HFFc6 (cell line): ENCODE data around the gene PHC2. TPM values are rescaled to one million over a fixed set of nuclear protein-coding genes. Genes with fewer than 3 reads are reported as not detected.

Experiments
- DNase-seq: peaks from one replicate; pipeline ENCODE4 v3.0.0-alpha.2; 2018
- H3K27ac Mint-ChIP-seq: 2 replicates; pipeline ENCODE4 v1.8.0; 2020; ENCODE audit warnings: mild to moderate bottlenecking, mixed read lengths
- H3K27me3 Mint-ChIP-seq: 2 replicates; pipeline ENCODE4 v1.8.0; 2021; ENCODE audit warnings: mild to moderate bottlenecking, moderate library complexity, mixed read lengths; ENCODE audit not compliant: insufficient read depth
- H3K36me3 Mint-ChIP-seq: 2 replicates; pipeline ENCODE4 v1.8.0; 2021; ENCODE audit warnings: low read depth, mixed read lengths
- H3K4me1 Mint-ChIP-seq: 2 replicates; pipeline ENCODE4 v1.8.0; 2020; ENCODE audit warnings: low read depth, mixed read lengths
- H3K4me3 Mint-ChIP-seq: 2 replicates; pipeline ENCODE4 v1.8.0; 2020; ENCODE audit warnings: mild to moderate bottlenecking, moderate library complexity, mixed read lengths
- H3K9me3 Mint-ChIP-seq: 2 replicates; pipeline ENCODE4 v1.8.0; 2020; ENCODE audit warnings: mild to moderate bottlenecking, mixed read lengths
- CTCF ChIP-seq: fragments of 200-600 bp; sonication (generic); IDR thresholded peaks from 2 replicates; pipeline ENCODE4 v1.5.0; 2021; ENCODE audit warnings: antibody characterized with exemption, mild to moderate bottlenecking
- total RNA-seq, 6 experiments: library from RNA; stranded (reverse); fragmentation: NEBNext Ultra II Directional; extraction: Animal tissue kit (Norgen Biotek cat#: 25700); gene quantifications; 2 replicates in 1 of 6; 3 replicates in 5 of 6; pipeline ENCODE4 v1.2.3, GENCODE V29; 2021

Gene PHC2
- total RNA-seq, 6 experiments from 2014 or later = 86.5 to 105 (median 99.6) TPM

DNA sequence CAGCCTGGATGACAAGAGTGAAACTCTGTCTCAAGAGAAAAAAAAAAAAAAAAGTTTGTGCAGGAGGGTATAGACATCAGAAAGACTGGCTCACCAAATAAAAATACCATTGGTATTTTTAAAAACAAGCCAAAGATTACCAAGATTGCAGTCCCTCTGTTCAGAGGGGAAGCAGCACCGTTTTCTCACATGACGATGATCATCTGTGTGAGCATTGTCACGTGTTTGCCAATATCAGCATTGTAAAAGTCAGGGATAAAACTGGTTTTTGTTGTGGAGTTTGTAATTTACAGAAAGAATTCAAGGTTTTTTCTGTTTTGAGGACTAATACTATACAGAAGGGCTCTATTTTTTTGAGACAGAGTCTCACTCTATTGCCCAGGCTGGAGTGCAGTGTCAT lies 148.1 kb downstream of the PHC2 start:
- Mint-ChIP-seq H3K4me3 (no peak overlapping the region), H3K4me1 (no peaks in the 10 kb centered on the region), H3K27ac (no peak overlapping the region), H3K36me3 (peaks cover 8% of the 10 kb centered on the region), H3K27me3 (no peaks in the 10 kb centered on the region; the same call in 1 of the 2 replicates), H3K9me3 (no peaks in the 10 kb centered on the region)
- no peak for DNase-seq
- TF ChIP-seq CTCF = no peak

DNA sequence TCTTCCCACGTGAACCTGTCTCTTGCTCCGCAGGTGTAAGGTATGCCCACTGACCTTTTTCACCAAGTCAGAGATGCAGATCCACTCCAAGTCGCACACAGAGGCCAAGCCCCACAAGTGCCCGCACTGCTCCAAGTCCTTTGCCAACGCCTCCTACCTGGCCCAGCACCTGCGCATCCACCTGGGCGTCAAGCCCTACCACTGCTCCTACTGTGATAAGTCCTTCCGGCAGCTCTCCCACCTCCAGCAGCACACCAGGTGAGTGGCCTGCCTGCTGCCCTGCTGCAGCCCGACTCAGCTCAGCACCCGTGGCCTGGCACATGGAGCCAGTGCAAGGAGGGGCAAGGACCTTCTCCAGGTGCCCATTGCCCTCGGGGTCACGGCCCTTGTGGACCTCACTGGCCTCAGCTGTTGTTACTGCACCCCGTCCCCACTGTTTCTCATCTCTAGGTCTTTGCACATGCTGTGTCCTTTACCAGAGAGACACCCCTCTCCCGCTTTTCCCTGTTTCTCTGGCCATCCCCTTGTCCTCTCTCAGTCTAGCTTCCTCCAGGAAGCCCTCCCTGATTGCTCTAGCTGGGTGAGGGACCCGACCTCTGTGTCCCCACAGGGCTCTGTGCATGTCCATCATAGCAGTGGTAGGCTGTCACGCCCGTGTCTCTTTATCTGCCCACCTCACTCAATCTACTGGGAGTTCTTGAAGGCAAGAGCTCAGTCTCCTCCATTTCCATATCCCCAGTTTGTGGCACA lies 149.2 kb downstream of the PHC2 start:
- no peak overlapping the region for H3K4me3 Mint-ChIP-seq
- TF ChIP-seq CTCF = no peak
- H3K9me3 Mint-ChIP-seq = no peaks in the 10 kb centered on the region
- no peak overlapping the region for H3K27ac Mint-ChIP-seq
- H3K27me3 Mint-ChIP-seq = no peaks in the 10 kb centered on the region; the same call in 1 of the 2 replicates
- H3K4me1 Mint-ChIP-seq = no peaks in the 10 kb centered on the region
- peaks cover 8% of the 10 kb centered on the region for H3K36me3 Mint-ChIP-seq
- DNase-seq = no peak

DNA sequence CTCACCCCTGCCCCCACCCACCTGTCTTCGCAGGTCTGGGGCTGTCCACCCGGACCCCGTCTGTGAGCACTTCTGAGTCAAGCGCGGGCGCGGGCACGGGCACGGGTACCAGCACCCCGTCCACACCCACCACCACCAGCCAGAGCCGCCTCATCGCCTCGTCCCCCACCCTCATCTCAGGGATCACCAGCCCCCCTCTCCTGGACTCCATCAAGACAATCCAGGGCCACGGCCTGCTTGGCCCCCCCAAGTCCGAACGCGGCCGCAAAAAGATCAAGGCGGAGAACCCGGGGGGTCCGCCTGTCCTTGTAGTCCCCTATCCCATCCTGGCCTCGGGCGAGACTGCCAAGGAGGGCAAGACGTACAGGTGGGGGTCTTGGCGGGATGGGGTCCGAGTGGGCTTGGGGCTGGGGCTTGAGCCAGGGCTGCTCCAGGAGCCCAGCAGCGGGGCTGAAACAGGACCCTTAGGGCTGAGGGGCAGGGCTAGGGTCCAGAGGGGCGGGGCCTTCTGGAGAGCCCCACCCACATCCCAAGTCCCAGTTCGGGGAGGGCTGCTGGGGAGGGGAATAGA lies 150.7 kb downstream of the PHC2 start:
- H3K27me3 Mint-ChIP-seq = no peaks in the 10 kb centered on the region; the same call in 1 of the 2 replicates

GRCh38 chr1:33277488-33278084 lies 153.3 kb downstream of the PHC2 start:
- peaks cover 8% of the 10 kb centered on the region for H3K36me3 Mint-ChIP-seq
- no peak overlapping the region for H3K4me3 Mint-ChIP-seq
- no peak overlapping the region for H3K27ac Mint-ChIP-seq
- no peaks in the 10 kb centered on the region for H3K9me3 Mint-ChIP-seq
- no peaks in the 10 kb centered on the region; the same call in 1 of the 2 replicates for H3K27me3 Mint-ChIP-seq
- no peaks in the 10 kb centered on the region for H3K4me1 Mint-ChIP-seq
- no peak for DNase-seq
- no peak for TF ChIP-seq CTCF

More for the DNA sequence above, 150.7 kb downstream of the PHC2 start:
- Mint-ChIP-seq H3K4me3 (no peak overlapping the region), H3K27ac (no peak overlapping the region), H3K36me3 (peaks cover 8% of the 10 kb centered on the region), H3K4me1 (no peaks in the 10 kb centered on the region), H3K9me3 (no peaks in the 10 kb centered on the region)
- no peak for DNase-seq
- no peak for TF ChIP-seq CTCF

GRCh38 chr1:33276573-33277298 lies 154.2 kb downstream of the PHC2 start:
- DNase-seq = no peak
- TF ChIP-seq CTCF = no peak
- Mint-ChIP-seq H3K9me3 (no peaks in the 10 kb centered on the region), H3K27ac (no peak overlapping the region), H3K4me3 (no peak overlapping the region), H3K27me3 (no peaks in the 10 kb centered on the region; the same call in 1 of the 2 replicates), H3K4me1 (no peaks in the 10 kb centered on the region), H3K36me3 (peaks cover 2% of the 10 kb centered on the region)
